CMK (cell line): Measurements from ENCODE around the gene RFTN1.

ENCODE experiments used
- DNase-seq: peaks from one replicate; pipeline ENCODE4 v3.0.0-alpha.2; 2010; ENCODE audit warnings: low read depth

The RFTN1 gene

GRCh38 chr3:16377196-16377595 lies 136.3 kb downstream of the RFTN1 start:
- no peak for DNase-seq

- DNase-seq = no peak
Observed at GRCh38 chr3:16375891-16376290, 137.6 kb downstream of the RFTN1 start.

- DNase-seq = no peak
Observed at GRCh38 chr3:16374935-16375245, 138.6 kb downstream of the RFTN1 start.

- no peak for DNase-seq
Observed at GRCh38 chr3:16374047-16374934, 139.2 kb downstream of the RFTN1 start.

GRCh38 chr3:16373341-16373946 lies 140.1 kb downstream of the RFTN1 start:
- DNase-seq = no peak

- DNase-seq = no peak
Observed at GRCh38 chr3:16372362-16373292, 140.9 kb downstream of the RFTN1 start.

GRCh38 chr3:16370872-16371740 lies 142.4 kb downstream of the RFTN1 start:
- DNase-seq = no peak

GRCh38 chr3:16370503-16370871 lies 143.0 kb downstream of the RFTN1 start:
- DNase-seq = no peak

GRCh38 chr3:16369885-16370284 lies 143.6 kb downstream of the RFTN1 start:
- no peak for DNase-seq

- no peak for DNase-seq
Observed at GRCh38 chr3:16369276-16369675, 144.2 kb downstream of the RFTN1 start.

- DNase-seq = no peak
Observed at GRCh38 chr3:16366581-16366980, 146.9 kb downstream of the RFTN1 start.

- DNase-seq = no peak
Observed at GRCh38 chr3:16365491-16366128, 147.9 kb downstream of the RFTN1 start.

- no peak for DNase-seq
Observed at GRCh38 chr3:16364963-16365362, 148.5 kb downstream of the RFTN1 start.

- no peak for DNase-seq
Observed at GRCh38 chr3:16364323-16364722, 149.2 kb downstream of the RFTN1 start.

- no peak for DNase-seq
Observed at GRCh38 chr3:16363636-16364035, 149.9 kb downstream of the RFTN1 start.

GRCh38 chr3:16362770-16363169 lies 150.7 kb downstream of the RFTN1 start:
- no peak for DNase-seq

- DNase-seq = no peak
Observed at GRCh38 chr3:16361087-16361486, 152.4 kb downstream of the RFTN1 start.

GRCh38 chr3:16359331-16359730 lies 154.2 kb downstream of the RFTN1 start:
- DNase-seq = no peak

- no peak for DNase-seq
Observed at GRCh38 chr3:16358336-16358735, 155.2 kb downstream of the RFTN1 start.

GRCh38 chr3:16357186-16358121 lies 156.0 kb downstream of the RFTN1 start:
- DNase-seq = no peak
